Esophagus muscularis mucosa (tissue), 4 donors: Measurements from ENCODE around the gene TNFRSF1A. TPM values are rescaled to one million over a fixed set of nuclear protein-coding genes. Genes with fewer than 3 reads are reported as not detected.

Experiments used
- DNase-seq: peaks from one replicate; pipeline ENCODE4 v3.0.0-alpha.2; 2017; ENCODE audit errors: extremely low spot score
- H3K27ac ChIP-seq, 4 donors: fragments of 200-600 bp; sonication (generic); replicated peaks in 1 of 4; 1 replicate in 3 of 4; 2 replicates in 1 of 4; pipeline ENCODE4 v1.5.1; 2016 to 2019; ENCODE audit warnings: mild to moderate bottlenecking in 1 of 4
- H3K27me3 ChIP-seq, 4 donors: fragments of 200-600 bp; sonication (generic); one replicate each; pipeline versions ENCODE4 v1.5.1 to v1.6.0; 2016 to 2019
- H3K36me3 ChIP-seq, 4 donors: fragments of 200-600 bp; sonication (generic); one replicate each; pipeline ENCODE4 v1.5.1; 2016 to 2019
- H3K4me1 ChIP-seq, 4 donors: fragments of 200-600 bp; sonication (generic); one replicate each; pipeline ENCODE4 v1.5.1; 2016 to 2019
- H3K4me3 ChIP-seq, 4 donors: fragments of 200-600 bp; sonication (generic); 1 replicate in 2 of 4; 2 replicates in 2 of 4; pipeline ENCODE4 v1.5.1; 2016 to 2019; ENCODE audit warnings: mild to moderate bottlenecking in 4 of 4, moderate library complexity in 1 of 4
- H3K9me3 ChIP-seq, 4 donors: fragments of 200-600 bp; sonication (generic); 1 replicate in 3 of 4; 2 replicates in 1 of 4; pipeline ENCODE4 v1.5.1; 2016 to 2019
- CTCF ChIP-seq, 3 experiments: fragments of 200-600 bp in 2 of 3; fragments of 450-650 bp in 1 of 3; sonication (generic) in 2 of 3; IDR thresholded peaks; one replicate each; pipeline ENCODE4 v1.5.1; 2017 to 2019; ENCODE audit warnings: antibody characterized with exemption in 3 of 3, mild to moderate bottlenecking in 2 of 3, moderate library complexity in 1 of 3
- EP300 ChIP-seq: sonication (generic); formaldehyde crosslinking; IDR thresholded peaks from one replicate; pipeline ENCODE4 v1.6.1; 2017; ENCODE audit warnings: antibody characterized with exemption
- POLR2A ChIP-seq: fragments of 450-650 bp; IDR thresholded peaks from one replicate; pipeline ENCODE4 v1.6.1; 2017; ENCODE audit warnings: antibody characterized with exemption, moderate library complexity, mild to moderate bottlenecking, low read depth
- POLR2AphosphoS5 ChIP-seq, 2 donors: sonication (generic); formaldehyde crosslinking; IDR thresholded peaks; one replicate each; pipeline ENCODE4 v1.6.1; 2017; ENCODE audit warnings: antibody characterized with exemption in 2 of 2
- WGBS: methylation state at CpG from one replicate; pipeline ENCODE4 v1.1.5; 2018; 5-methylcytosine and 5-hydroxymethylcytosine counted together
- intact Hi-C: fragments of 100-400 bp; cut with DNase I; formaldehyde crosslinking; loops from one replicate; pipeline ENCODE4 v1.15.1; 2023
- total RNA-seq, 4 donors: library from RNA; depleted of rRNA; stranded (reverse); fragments of >200 nt; gene quantifications; one replicate each; pipeline versions ENCODE4 v1.1.0 to v1.2.1, GENCODE V29; 2016

TNFRSF1A gene
- total RNA-seq, 4 donors from 2014 or later, result 146 to 464 (median 247) TPM

GRCh38 chr12:6370994-6371754 lies 29.3 kb upstream of the TNFRSF1A start:
- Histone ChIP-seq H3K4me3 (no peak overlapping the region), H3K9me3 (no peaks in the 10 kb centered on the region), H3K27ac (peak overlapping the region in 1 of 4 donors; percentile 69), H3K4me1 (peaks cover 4 to 37% (median 26%) of the 10 kb centered on the region in 4 donors), H3K36me3 (no peaks in the 10 kb centered on the region), H3K27me3 (no peaks in the 10 kb centered on the region)
- 51% methylated on average over 15 of the region's 15 CpGs for WGBS
- TF ChIP-seq POLR2A (no peak), POLR2AphosphoS5 (IDR thresholded peaks at IDR 0.05) (no peak)
- no peak for DNase-seq
- intact Hi-C loops, result no loop called here

GRCh38 chr12:6370576-6370935 lies 28.7 kb upstream of the TNFRSF1A start:
- intact Hi-C loops, result no loop called here
- no peaks in the 10 kb centered on the region for H3K36me3 ChIP-seq
- no peak overlapping the region for H3K4me3 ChIP-seq
- DNase-seq, result no peak
- peak overlapping the region in 1 of 4 donors; percentile 13 for H3K27ac ChIP-seq
- 91% methylated on average over 4 of the region's 4 CpGs for WGBS
- no peaks in the 10 kb centered on the region for H3K9me3 ChIP-seq
- H3K4me1 ChIP-seq, result peaks cover 0 to 31% (median 20%) of the 10 kb centered on the region in 4 donors
- H3K27me3 ChIP-seq, result no peaks in the 10 kb centered on the region
- TF ChIP-seq EP300 (no peak), CTCF (IDR thresholded peaks at IDR 0.05) (no peak), POLR2AphosphoS5 (IDR thresholded peaks at IDR 0.05) (no peak), POLR2A (no peak)

GRCh38 chr12:6369916-6370575 lies 28.2 kb upstream of the TNFRSF1A start:
- peak overlapping the region in 1 of 4 donors; percentile 13 for H3K27ac ChIP-seq
- DNase-seq, result no peak
- intact Hi-C loops, result loop anchor here (5.0 kb wide), 1 partner anchor 43 kb away; no protein-coding TSS in a partner anchor

GRCh38 chr12:6368906-6369525 lies 27.1 kb upstream of the TNFRSF1A start:
- Histone ChIP-seq H3K4me3 (no peak overlapping the region), H3K27ac (peak overlapping the region in 1 of 4 donors; percentile 3), H3K9me3 (no peaks in the 10 kb centered on the region), H3K36me3 (no peaks in the 10 kb centered on the region), H3K27me3 (no peaks in the 10 kb centered on the region), H3K4me1 (peaks cover 2 to 30% (median 18%) of the 10 kb centered on the region in 4 donors)
- intact Hi-C loops, result loop anchor here (5.0 kb wide), 1 partner anchor 42 kb away; no protein-coding TSS in a partner anchor
- DNase-seq, result no peak
- TF ChIP-seq POLR2AphosphoS5 (IDR thresholded peaks at IDR 0.05) (no peak), CTCF (IDR thresholded peaks at IDR 0.05) (no peak), POLR2A (no peak), EP300 (no peak)
- 93% methylated on average over 9 of the region's 9 CpGs for WGBS

More at GRCh38 chr12:6369916-6370575, 28.2 kb upstream of the TNFRSF1A start:
- no peaks in the 10 kb centered on the region for H3K36me3 ChIP-seq
- no peaks in the 10 kb centered on the region for H3K27me3 ChIP-seq
- H3K9me3 ChIP-seq, result no peaks in the 10 kb centered on the region
- WGBS, result 95% methylated on average over 9 of the region's 9 CpGs
- H3K4me3 ChIP-seq, result no peak overlapping the region
- TF ChIP-seq CTCF (IDR thresholded peaks at IDR 0.05) (no peak), EP300 (no peak), POLR2A (no peak), POLR2AphosphoS5 (IDR thresholded peaks at IDR 0.05) (no peak)
- H3K4me1 ChIP-seq, result peaks cover 0 to 26% (median 15%) of the 10 kb centered on the region in 4 donors
